GM18508 (cell line): ENCODE results near the gene OSTC.
"Not testable (repeated sequence)": the region's sequence is repeated elsewhere in the genome, so short reads cannot be mapped to it uniquely, and the experiment has no call there.

Source experiments
- ATAC-seq: cut with Tn5 transposase; IDR thresholded peaks from one replicate; pipeline ENCODE4 v1.9.1; 2021; ENCODE audit warnings: moderate number of reproducible peaks; ENCODE audit not compliant: insufficient read depth, unreplicated experiment

The OSTC gene

DNA sequence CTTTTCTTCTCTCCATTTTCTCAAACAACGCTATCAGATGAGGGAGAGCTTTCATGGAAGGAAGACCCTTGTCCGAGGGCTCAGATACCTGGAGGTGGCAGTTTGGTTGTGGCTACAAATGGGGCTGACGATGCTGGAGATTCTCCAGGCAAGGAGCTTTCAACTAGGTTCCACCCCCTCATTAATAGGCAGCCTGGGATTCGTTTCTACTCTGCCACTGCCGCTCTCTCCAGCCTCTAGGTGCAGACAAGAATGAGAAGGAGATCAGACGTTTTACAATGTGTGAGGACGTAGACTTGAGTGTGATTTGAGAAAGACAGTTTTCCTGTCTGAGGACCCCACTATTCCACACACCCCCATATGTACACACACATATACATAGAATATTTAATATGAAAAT lies 59.3 kb downstream of the OSTC start:
- no peak for ATAC-seq

DNA sequence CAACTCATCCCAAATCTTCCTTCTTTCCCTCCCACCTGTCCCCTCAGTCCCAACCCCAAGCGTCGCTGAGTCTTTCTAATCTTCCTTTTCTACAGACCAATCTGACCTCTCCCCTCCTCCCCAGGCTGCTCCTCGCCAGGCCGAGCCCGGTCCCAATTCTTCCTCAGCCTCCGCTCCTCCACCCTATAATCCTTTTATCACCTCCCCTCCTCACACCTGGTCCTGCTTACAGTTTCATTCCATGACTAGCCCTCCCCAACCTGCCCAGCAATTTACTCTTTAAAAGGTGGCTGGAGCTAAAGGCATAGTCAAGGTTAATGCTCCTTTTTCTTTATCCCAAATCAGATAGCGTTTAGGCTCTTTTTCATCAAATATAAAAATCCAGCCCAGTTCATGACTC lies 60.2 kb downstream of the OSTC start:
- ATAC-seq = not testable (repeated sequence)

DNA sequence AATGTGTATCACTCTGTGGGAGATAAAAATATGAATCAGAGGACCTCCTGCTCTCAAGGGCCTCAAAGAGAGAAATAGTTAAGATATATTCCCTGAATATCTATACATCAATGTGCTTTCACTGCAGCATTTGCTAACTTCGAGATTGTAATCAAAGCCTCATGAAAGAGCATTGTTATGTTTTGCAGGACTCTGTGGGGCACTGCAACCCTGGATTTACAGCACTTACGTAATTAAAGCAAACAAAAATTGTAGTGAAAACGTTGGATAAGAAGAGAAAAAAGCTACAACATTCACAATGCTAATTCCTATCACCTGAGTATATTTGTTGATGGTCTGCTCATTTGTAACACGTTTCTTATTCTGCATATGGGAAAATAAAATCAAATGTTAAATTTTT lies 64.5 kb downstream of the OSTC start:
- ATAC-seq = no peak

DNA sequence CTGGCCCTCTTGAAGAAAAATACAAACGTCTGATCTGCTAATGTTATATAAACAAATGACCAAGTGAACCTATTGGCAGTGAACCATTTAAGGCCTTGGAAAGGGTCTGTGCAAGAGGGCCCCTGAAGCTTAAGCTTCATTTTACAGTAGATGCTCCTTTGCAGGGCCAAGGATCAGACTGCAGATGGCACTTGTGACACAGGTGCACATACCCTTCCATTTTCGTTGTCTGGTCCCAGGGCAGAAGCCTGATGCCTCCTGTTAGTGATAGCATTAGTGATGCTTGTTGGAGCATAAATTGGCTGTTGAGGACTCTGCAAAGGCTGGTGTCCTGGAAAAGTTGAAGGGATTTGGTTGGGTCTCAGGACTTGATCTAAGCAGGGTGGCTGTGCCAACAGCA lies 65.9 kb downstream of the OSTC start:
- no peak for ATAC-seq

DNA sequence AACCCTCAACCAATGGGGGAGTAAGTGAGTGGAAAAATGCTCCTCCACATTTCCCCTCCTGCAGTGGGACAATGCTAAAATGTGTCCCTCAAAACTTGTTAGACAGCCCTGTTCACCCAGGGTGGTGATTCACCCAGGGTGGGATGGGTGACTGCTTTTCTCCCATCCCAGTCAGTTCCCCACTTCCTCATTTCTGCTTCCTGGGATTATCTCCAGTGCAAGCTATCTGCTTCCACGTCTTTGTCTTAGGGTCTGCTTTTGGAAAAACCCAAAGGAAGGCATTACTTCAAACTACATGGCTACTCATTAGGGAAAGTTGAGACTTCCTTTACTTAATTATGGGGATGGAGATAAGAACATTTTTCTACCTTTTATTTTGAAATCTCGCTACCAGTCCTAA lies 67.0 kb downstream of the OSTC start:
- ATAC-seq = no peak
